ENCODE measurements around the gene MRTFA.
"Not testable (repeated sequence)": the region's sequence is repeated elsewhere in the genome, so short reads cannot be mapped to it uniquely, and the experiment has no call there.

The MRTFA gene

GRCh38 chr22:40659166-40659565 is 22.6 kb upstream of the MRTFA start:
- no peaks in the 10 kb centered on the region for H3F3A ChIP-seq (ENCODE audit: insufficient read depth)
- H3K9ac ChIP-seq (ENCODE audit: low read length): no peak overlapping the region
- TF ChIP-seq CTCF (IDR thresholded peaks at IDR 0.05; ENCODE audit: insufficient read depth, low read length, poor library complexity, severe bottlenecking) (no peak), EZH2phosphoT487 (conservative IDR thresholded peaks at IDR 0.05; ENCODE audit: low read length) (no peak)
- H2AFZ ChIP-seq (ENCODE audit: low read depth, low read length, severe bottlenecking): no peak overlapping the region
- H3K9me2 ChIP-seq (replicated peaks; ENCODE audit: insufficient read depth, low read length): no peaks in the 10 kb centered on the region
- no peak overlapping the region for H3K4me3 ChIP-seq (ENCODE audit: insufficient read depth, low read length, poor library complexity, severe bottlenecking)
- H3K79me2 ChIP-seq (ENCODE audit: insufficient read depth, low read length): no peaks in the 10 kb centered on the region
- H4K20me1 ChIP-seq (ENCODE audit: low read depth, low read length): no peaks in the 10 kb centered on the region
- H3K27me3 ChIP-seq (ENCODE audit: low read length): no peaks in the 10 kb centered on the region
- no peak overlapping the region for H3K4me2 ChIP-seq (ENCODE audit: low read depth, low read length, poor library complexity, severe bottlenecking)
- H3K27ac ChIP-seq (ENCODE audit: low read depth, low read length): no peak overlapping the region
- H3K36me3 ChIP-seq (ENCODE audit: low read length): no peaks in the 10 kb centered on the region
- H3K9me3 ChIP-seq (ENCODE audit: insufficient read depth, low read length): no peaks in the 10 kb centered on the region

DNA sequence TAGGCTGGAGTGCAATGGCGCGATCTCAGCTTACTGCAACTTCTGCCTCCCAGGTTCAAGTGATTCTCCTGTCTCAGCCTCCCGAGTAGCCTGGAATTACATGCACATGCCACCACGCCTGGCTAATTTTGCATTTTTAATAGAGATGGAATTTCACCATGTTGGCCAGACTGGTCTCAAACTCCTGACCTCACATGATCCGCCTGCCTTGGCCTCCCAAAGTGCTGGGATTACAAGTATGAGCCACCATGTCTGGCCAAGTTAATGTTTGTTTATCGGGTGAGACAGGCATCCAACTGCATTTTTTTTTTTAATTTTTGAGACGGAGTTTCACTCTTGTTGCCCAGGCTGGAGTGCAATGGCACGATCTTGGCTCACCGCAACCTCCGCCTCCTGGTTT is 20.1 kb upstream of the MRTFA start:
- not testable (repeated sequence) for H3K79me2 ChIP-seq (ENCODE audit: insufficient read depth, low read length); H3K4me3 ChIP-seq (ENCODE audit: insufficient read depth, low read length, poor library complexity, severe bottlenecking); H3K4me2 ChIP-seq (ENCODE audit: low read depth, low read length, poor library complexity, severe bottlenecking); H2AFZ ChIP-seq (ENCODE audit: low read depth, low read length, severe bottlenecking); H3K9ac ChIP-seq (ENCODE audit: low read length); H3F3A ChIP-seq (ENCODE audit: insufficient read depth); H4K20me1 ChIP-seq (ENCODE audit: low read depth, low read length); H3K27ac ChIP-seq (ENCODE audit: low read depth, low read length); H3K36me3 ChIP-seq (ENCODE audit: low read length); H3K9me2 ChIP-seq (replicated peaks; ENCODE audit: insufficient read depth, low read length); H3K27me3 ChIP-seq (ENCODE audit: low read length); H3K9me3 ChIP-seq (ENCODE audit: insufficient read depth, low read length)

- H3K4me2 ChIP-seq (ENCODE audit: low read depth, low read length, poor library complexity, severe bottlenecking); H3K79me2 ChIP-seq (ENCODE audit: insufficient read depth, low read length); H3K9ac ChIP-seq (ENCODE audit: low read length); H4K20me1 ChIP-seq (ENCODE audit: low read depth, low read length); H3K9me2 ChIP-seq (replicated peaks; ENCODE audit: insufficient read depth, low read length); H3K9me3 ChIP-seq (ENCODE audit: insufficient read depth, low read length); H2AFZ ChIP-seq (ENCODE audit: low read depth, low read length, severe bottlenecking); H3K27me3 ChIP-seq (ENCODE audit: low read length); H3K27ac ChIP-seq (ENCODE audit: low read depth, low read length); H3K4me3 ChIP-seq (ENCODE audit: insufficient read depth, low read length, poor library complexity, severe bottlenecking); H3F3A ChIP-seq (ENCODE audit: insufficient read depth); H3K36me3 ChIP-seq (ENCODE audit: low read length): not testable (repeated sequence)
These were observed 19.4 kb upstream of the MRTFA start for GRCh38 chr22:40655941-40656340.

- no peak overlapping the region for H2AFZ ChIP-seq (ENCODE audit: low read depth, low read length, severe bottlenecking)
- H3K4me3 ChIP-seq (ENCODE audit: insufficient read depth, low read length, poor library complexity, severe bottlenecking): no peak overlapping the region
- H3K9me3 ChIP-seq (ENCODE audit: insufficient read depth, low read length): no peaks in the 10 kb centered on the region
- H3K27ac ChIP-seq (ENCODE audit: low read depth, low read length): no peak overlapping the region
- no peaks in the 10 kb centered on the region for H4K20me1 ChIP-seq (ENCODE audit: low read depth, low read length)
- H3K4me2 ChIP-seq (ENCODE audit: low read depth, low read length, poor library complexity, severe bottlenecking): no peak overlapping the region
- H3K27me3 ChIP-seq (ENCODE audit: low read length): no peaks in the 10 kb centered on the region
- TF ChIP-seq CTCF (IDR thresholded peaks at IDR 0.05; ENCODE audit: insufficient read depth, low read length, poor library complexity, severe bottlenecking) (no peak), EZH2phosphoT487 (conservative IDR thresholded peaks at IDR 0.05; ENCODE audit: low read length) (no peak)
- 0 out of 2 replicates have a peak, but pooled peaks cover 6% of the 10 kb centered on the region for H3K79me2 ChIP-seq (ENCODE audit: insufficient read depth, low read length)
- no peaks in the 10 kb centered on the region for H3K36me3 ChIP-seq (ENCODE audit: low read length)
- H3K9ac ChIP-seq (ENCODE audit: low read length): no peak overlapping the region
- H3F3A ChIP-seq (ENCODE audit: insufficient read depth): no peaks in the 10 kb centered on the region
- H3K9me2 ChIP-seq (replicated peaks; ENCODE audit: insufficient read depth, low read length): no peaks in the 10 kb centered on the region
These were observed 18.1 kb upstream of the MRTFA start for GRCh38 chr22:40654522-40655167.

All from SU-DHL-6 (cell line).